ENCODE data around the gene ZDHHC7. TPM values are rescaled to one million over a fixed set of nuclear protein-coding genes. Genes with fewer than 3 reads are reported as not detected.

Gene ZDHHC7
- total RNA-seq, 1 donor from 2014 or later, result 68.7 TPM

GRCh38 chr16:85045641-85046471 lies 34.5 kb upstream of the ZDHHC7 start:
- no peak overlapping the region for H3K4me3 ChIP-seq (ENCODE audit: low read depth, low read length)
- H3K36me3 ChIP-seq (ENCODE audit: control insufficient read depth, insufficient read depth, low read length), result no peaks in the 10 kb centered on the region
- FAIRE-seq (no peak), DNase-seq (ENCODE audit: low read depth) (no peak)
- TF ChIP-seq CTCF (IDR thresholded peaks at IDR 0.05; ENCODE audit: insufficient read depth, low read length, severe bottlenecking), result no peak
- H3K27me3 ChIP-seq (ENCODE audit: control insufficient read depth, insufficient read depth, low read length), result no peaks in the 10 kb centered on the region

- no peak overlapping the region for H3K4me3 ChIP-seq (ENCODE audit: low read depth, low read length)
- DNase-seq (ENCODE audit: low read depth), result no peak
- no peaks in the 10 kb centered on the region for H3K27me3 ChIP-seq (ENCODE audit: control insufficient read depth, insufficient read depth, low read length)
- FAIRE-seq, result no peak
- no peaks in the 10 kb centered on the region for H3K36me3 ChIP-seq (ENCODE audit: control insufficient read depth, insufficient read depth, low read length)
- no peak for TF ChIP-seq CTCF (IDR thresholded peaks at IDR 0.05; ENCODE audit: insufficient read depth, low read length, severe bottlenecking)
Measured at GRCh38 chr16:85045077-85045476, 33.7 kb upstream of the ZDHHC7 start.

GRCh38 chr16:85042606-85043005 lies 31.3 kb upstream of the ZDHHC7 start:
- FAIRE-seq (no peak), DNase-seq (ENCODE audit: low read depth) (no peak)
- no peaks in the 10 kb centered on the region for H3K36me3 ChIP-seq (ENCODE audit: control insufficient read depth, insufficient read depth, low read length)
- H3K27me3 ChIP-seq (ENCODE audit: control insufficient read depth, insufficient read depth, low read length), result no peaks in the 10 kb centered on the region
- TF ChIP-seq CTCF (IDR thresholded peaks at IDR 0.05; ENCODE audit: insufficient read depth, low read length, severe bottlenecking), result no peak
- H3K4me3 ChIP-seq (ENCODE audit: low read depth, low read length), result no peak overlapping the region

- no peaks in the 10 kb centered on the region for H3K36me3 ChIP-seq (ENCODE audit: control insufficient read depth, insufficient read depth, low read length)
- no peaks in the 10 kb centered on the region for H3K27me3 ChIP-seq (ENCODE audit: control insufficient read depth, insufficient read depth, low read length)
- no peak for DNase-seq (ENCODE audit: low read depth)
- no peak overlapping the region for H3K4me3 ChIP-seq (ENCODE audit: low read depth, low read length)
- no peak for TF ChIP-seq CTCF (IDR thresholded peaks at IDR 0.05; ENCODE audit: insufficient read depth, low read length, severe bottlenecking)
- FAIRE-seq, result no peak
Measured at GRCh38 chr16:85042167-85042526, 30.8 kb upstream of the ZDHHC7 start.

- Histone ChIP-seq H3K27me3 (ENCODE audit: control insufficient read depth, insufficient read depth, low read length) (no peaks in the 10 kb centered on the region), H3K4me3 (ENCODE audit: low read depth, low read length) (no peak overlapping the region), H3K36me3 (ENCODE audit: control insufficient read depth, insufficient read depth, low read length) (no peaks in the 10 kb centered on the region)
- DNase-seq (ENCODE audit: low read depth) (no peak), FAIRE-seq (no peak)
- TF ChIP-seq CTCF (IDR thresholded peaks at IDR 0.05; ENCODE audit: insufficient read depth, low read length, severe bottlenecking), result no peak
Measured at GRCh38 chr16:85041219-85042166, 30.2 kb upstream of the ZDHHC7 start.

Measured in bronchial epithelial cell (primary cell).